HG02588 (cell line): ENCODE measurements around the gene USP5.

Source experiments
- ATAC-seq: cut with Tn5 transposase; IDR thresholded peaks from one replicate; pipeline ENCODE4 v1.9.1; 2021; ENCODE audit warnings: mild to moderate bottlenecking, moderate library complexity; ENCODE audit not compliant: unreplicated experiment

USP5 gene

GRCh38 chr12:6825398-6826124, 26.4 kb upstream of the USP5 start:
- ATAC-seq = no peak

GRCh38 chr12:6826125-6826733, 25.7 kb upstream of the USP5 start:
- ATAC-seq = no peak

- no peak for ATAC-seq
These were observed 25.1 kb upstream of the USP5 start for GRCh38 chr12:6826734-6827436.

GRCh38 chr12:6827437-6827911, 24.5 kb upstream of the USP5 start:
- ATAC-seq = no peak

GRCh38 chr12:6827982-6828780, 23.8 kb upstream of the USP5 start, which contains the start of gene P3H3:
TSS of gene P3H3 (plus strand) at chr12:6828407. CDS start at chr12:6828441, 34 bp downstream.
- ATAC-seq = no peak

- no peak for ATAC-seq
These were observed 23.0 kb upstream of the USP5 start for GRCh38 chr12:6828781-6829535.

- ATAC-seq = no peak
These were observed 22.3 kb upstream of the USP5 start for GRCh38 chr12:6829536-6830220.

GRCh38 chr12:6830286-6830890, 21.6 kb upstream of the USP5 start:
- ATAC-seq = no peak

GRCh38 chr12:6830999-6831398, 21.0 kb upstream of the USP5 start:
- ATAC-seq = no peak

- no peak for ATAC-seq
These were observed 20.4 kb upstream of the USP5 start for GRCh38 chr12:6831450-6831995.

GRCh38 chr12:6832125-6832524, 19.8 kb upstream of the USP5 start:
- ATAC-seq = no peak

GRCh38 chr12:6833189-6833890, 18.6 kb upstream of the USP5 start:
- ATAC-seq = no peak

- ATAC-seq = no peak
These were observed 17.7 kb upstream of the USP5 start for GRCh38 chr12:6834254-6834653.

- ATAC-seq = no peak
These were observed 17.1 kb upstream of the USP5 start for GRCh38 chr12:6834873-6835272.

GRCh38 chr12:6836851-6837250, 15.1 kb upstream of the USP5 start:
- ATAC-seq = no peak

- ATAC-seq = no peak
These were observed 14.4 kb upstream of the USP5 start for GRCh38 chr12:6837370-6838060.

GRCh38 chr12:6838854-6839253, 13.1 kb upstream of the USP5 start:
- no peak for ATAC-seq
